ENCODE data around the gene PMPCA. TPM values are rescaled to one million over a fixed set of nuclear protein-coding genes. Genes with fewer than 3 reads are reported as not detected.

PMPCA gene
- polyA plus RNA-seq, 1 experiment: 65.8 TPM

DNA sequence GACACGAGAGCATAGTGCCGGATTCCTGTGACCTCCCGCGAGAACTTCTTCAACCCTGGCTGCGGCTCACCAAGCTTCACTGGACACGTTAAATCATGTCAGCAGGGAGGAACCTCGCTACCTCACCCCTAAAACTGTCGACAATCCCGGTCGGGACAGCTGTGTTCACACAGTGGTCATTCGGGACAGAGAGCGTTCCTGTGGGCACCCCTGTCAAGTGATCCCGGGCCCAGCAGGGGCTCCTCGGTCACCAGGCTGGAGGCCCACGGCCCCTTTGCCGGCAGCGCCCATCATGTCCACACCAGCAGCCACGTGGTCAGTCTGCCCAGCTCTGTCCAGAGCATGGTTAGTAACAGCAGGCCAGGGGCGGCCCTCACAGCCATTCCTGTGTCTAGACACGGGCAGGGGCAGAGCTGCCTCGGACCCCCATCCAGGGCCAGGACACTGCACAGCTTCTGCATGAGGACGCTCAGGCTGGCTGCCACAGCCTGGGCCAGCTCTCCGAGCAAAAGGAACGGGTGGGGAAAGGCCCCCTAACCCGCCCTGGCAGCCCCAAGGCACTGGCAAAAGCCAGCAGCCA lies 25.7 kb downstream of the PMPCA start:
- Histone ChIP-seq H3K4me3 (ENCODE audit: low read depth, low read length) (no peak overlapping the region), H3K9me3 (ENCODE audit: control insufficient read depth, insufficient read depth, low read length) (peaks cover 5% of the 10 kb centered on the region; the same call in 1 of the 2 replicates), H3K27ac (ENCODE audit: low read depth, low read length) (no peak overlapping the region), H3K27me3 (ENCODE audit: control insufficient read depth, insufficient read depth, low read length) (no peaks in the 10 kb centered on the region)
- DNase-seq (ENCODE audit: low read depth, low spot score): no peak
- TF ChIP-seq, protein P1, sequence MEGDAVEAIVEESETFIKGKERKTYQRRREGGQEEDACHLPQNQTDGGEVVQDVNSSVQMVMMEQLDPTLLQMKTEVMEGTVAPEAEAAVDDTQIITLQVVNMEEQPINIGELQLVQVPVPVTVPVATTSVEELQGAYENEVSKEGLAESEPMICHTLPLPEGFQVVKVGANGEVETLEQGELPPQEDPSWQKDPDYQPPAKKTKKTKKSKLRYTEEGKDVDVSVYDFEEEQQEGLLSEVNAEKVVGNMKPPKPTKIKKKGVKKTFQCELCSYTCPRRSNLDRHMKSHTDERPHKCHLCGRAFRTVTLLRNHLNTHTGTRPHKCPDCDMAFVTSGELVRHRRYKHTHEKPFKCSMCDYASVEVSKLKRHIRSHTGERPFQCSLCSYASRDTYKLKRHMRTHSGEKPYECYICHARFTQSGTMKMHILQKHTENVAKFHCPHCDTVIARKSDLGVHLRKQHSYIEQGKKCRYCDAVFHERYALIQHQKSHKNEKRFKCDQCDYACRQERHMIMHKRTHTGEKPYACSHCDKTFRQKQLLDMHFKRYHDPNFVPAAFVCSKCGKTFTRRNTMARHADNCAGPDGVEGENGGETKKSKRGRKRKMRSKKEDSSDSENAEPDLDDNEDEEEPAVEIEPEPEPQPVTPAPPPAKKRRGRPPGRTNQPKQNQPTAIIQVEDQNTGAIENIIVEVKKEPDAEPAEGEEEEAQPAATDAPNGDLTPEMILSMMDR (IDR thresholded peaks at IDR 0.05; ENCODE audit: low read depth, low read length): no peak
- CTCF ChIA-PET: no interaction called here
- POLR2A ChIA-PET: no interaction called here

DNA sequence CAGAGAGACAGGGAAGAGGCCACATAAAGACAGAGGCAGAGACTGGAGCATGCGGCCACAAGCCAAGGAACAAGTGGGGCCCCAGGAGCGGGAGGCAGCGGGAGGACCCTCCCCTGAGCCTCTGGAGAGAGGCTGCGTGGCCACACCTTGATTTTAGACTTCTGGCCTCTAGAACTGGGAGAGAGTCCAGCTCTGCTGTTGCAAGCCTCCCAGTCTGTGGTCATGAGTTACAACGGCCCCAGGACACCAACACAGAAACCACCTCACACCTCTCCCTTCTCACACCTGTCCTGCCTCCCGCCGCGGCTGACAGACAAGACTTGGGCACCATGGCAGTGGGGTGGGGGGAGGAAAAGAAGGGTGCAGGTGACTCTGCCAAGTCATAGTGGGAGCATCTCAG lies 27.0 kb downstream of the PMPCA start:
- ChIA-PET POLR2A (no interaction called here), CTCF (no interaction called here)
- no peak for DNase-seq (ENCODE audit: low read depth, low spot score)
- Histone ChIP-seq H3K27me3 (ENCODE audit: control insufficient read depth, insufficient read depth, low read length) (no peaks in the 10 kb centered on the region), H3K4me3 (ENCODE audit: low read depth, low read length) (peak overlapping the region; percentile 69), H3K27ac (ENCODE audit: low read depth, low read length) (no peak overlapping the region), H3K9me3 (ENCODE audit: control insufficient read depth, insufficient read depth, low read length) (peaks cover 5% of the 10 kb centered on the region; the same call in 1 of the 2 replicates)
- TF ChIP-seq, protein P1 (IDR thresholded peaks at IDR 0.05; ENCODE audit: low read depth, low read length): no peak

DNA sequence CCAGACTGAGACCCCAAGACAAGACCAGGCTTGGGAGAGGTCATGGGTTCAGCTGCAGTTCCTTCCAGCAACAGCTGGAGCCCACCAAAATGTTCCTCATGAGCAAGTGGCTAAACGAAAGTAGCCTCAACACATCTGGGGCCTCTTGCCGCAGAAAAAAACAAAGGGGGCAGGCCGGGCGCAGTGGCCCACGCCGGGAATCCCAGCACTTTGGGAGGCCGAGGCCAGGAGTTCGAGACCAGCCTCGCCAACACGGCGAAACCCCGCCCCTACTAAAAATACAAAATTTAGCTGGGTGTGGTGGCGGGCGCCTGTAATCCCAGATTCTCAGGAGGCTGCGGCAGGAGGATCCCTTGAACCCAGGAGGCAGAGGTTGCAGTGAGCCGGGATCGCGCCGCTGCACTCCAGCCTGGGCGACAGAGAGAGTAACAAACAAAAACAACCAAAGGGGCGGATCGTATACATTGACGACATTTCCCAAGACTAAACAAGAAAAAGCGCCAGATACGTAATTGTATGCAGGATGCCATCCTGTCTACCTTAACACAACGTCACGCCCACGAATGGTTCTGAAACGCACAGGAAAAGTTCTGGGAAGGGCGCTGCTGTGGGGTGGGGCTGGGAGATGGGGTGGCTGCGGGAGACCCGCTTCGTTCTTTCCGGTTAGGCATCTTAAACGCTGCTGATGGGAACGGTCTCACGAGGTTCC lies 27.5 kb downstream of the PMPCA start:
- H3K27me3 ChIP-seq (ENCODE audit: control insufficient read depth, insufficient read depth, low read length): no peaks in the 10 kb centered on the region
- DNase-seq (ENCODE audit: low read depth, low spot score): no peak
- POLR2A ChIA-PET: no interaction called here
- TF ChIP-seq, protein P1 (IDR thresholded peaks at IDR 0.05; ENCODE audit: low read depth, low read length): no peak
- peak overlapping the region; percentile 69 for H3K4me3 ChIP-seq (ENCODE audit: low read depth, low read length)
- H3K27ac ChIP-seq (ENCODE audit: low read depth, low read length): no peak overlapping the region
- CTCF ChIA-PET: no interaction called here
- peaks cover 5% of the 10 kb centered on the region; the same call in 1 of the 2 replicates for H3K9me3 ChIP-seq (ENCODE audit: control insufficient read depth, insufficient read depth, low read length)

DNA sequence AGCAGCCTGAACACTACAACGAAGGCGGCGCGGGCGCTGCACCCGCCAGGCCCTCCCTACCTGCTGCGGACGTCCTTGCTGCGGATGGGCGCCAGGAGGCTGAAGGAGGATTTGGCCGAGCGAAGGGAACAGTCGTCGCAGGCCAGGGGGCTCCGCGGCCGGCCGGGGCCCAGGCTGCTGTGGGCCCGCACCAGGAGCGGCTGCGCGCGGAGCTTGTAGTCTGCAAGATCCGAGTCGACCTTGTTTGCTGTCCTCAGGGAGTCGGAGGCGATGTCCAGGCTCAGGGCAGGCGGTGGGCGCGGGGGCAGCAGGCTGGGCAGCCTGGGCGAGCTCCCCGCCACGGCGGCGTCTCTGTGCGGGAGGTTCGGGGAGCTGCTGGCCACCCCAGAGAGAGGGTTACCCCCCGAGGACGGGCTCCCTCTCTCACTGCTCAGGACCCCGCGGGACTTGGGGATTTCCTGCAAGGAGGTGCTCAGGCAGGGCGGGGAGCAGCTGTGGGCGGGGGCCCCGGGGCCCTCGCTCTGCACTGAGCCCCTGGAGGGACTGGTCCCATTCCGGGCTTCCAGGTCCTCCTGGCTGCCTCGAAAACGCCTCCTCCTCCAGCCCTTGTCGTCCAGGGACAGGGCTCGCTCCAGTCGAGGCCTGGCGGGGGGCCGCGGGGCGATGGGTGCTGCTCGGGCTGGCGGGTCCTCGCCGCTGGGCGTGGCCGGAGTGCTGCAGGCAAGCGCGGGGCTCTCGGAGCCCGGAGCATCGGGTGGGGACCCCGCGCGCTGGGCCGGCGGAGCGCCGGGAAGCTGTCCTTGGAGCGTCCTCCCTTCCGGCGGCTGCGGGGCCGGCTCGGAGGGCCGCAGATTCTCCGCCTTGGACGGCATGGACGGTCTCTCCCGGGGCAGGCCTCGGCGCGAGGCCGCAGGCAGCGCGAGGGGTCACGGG lies 28.4 kb downstream of the PMPCA start:
- H3K27ac ChIP-seq (ENCODE audit: low read depth, low read length): no peak overlapping the region
- no peaks in the 10 kb centered on the region for H3K27me3 ChIP-seq (ENCODE audit: control insufficient read depth, insufficient read depth, low read length)
- no peak for DNase-seq (ENCODE audit: low read depth, low spot score)
- peak overlapping the region; percentile 69 for H3K4me3 ChIP-seq (ENCODE audit: low read depth, low read length)
- TF ChIP-seq, protein P1 (IDR thresholded peaks at IDR 0.05; ENCODE audit: low read depth, low read length): no peak
- ChIA-PET POLR2A (interaction anchor here (0.6 kb wide), 1 partner anchor 85 kb away, joined by 3 read pairs; no protein-coding TSS in a partner anchor), CTCF (interaction anchor here (0.6 kb wide), 1 partner anchor 171 kb away, joined by 3 read pairs; no protein-coding TSS in a partner anchor)
- peaks cover 5% of the 10 kb centered on the region; the same call in 1 of the 2 replicates for H3K9me3 ChIP-seq (ENCODE audit: control insufficient read depth, insufficient read depth, low read length)

Data from AG04450 (cell line).